OCI-LY3 (cell line): Measurements from ENCODE around the gene CMSS1.

ENCODE experiments used
- CTCF ChIP-seq: fragments of 200-600, 300-600 bp; sonication (generic); IDR thresholded peaks from 2 replicates; pipeline ENCODE4 v1.5.1; 2014; ENCODE audit warnings: antibody characterized with exemption, low read length, low read depth
- EZH2phosphoT487 ChIP-seq: fragments of 200-600 bp; shearing (Covaris generic); IDR thresholded peaks from 2 replicates; pipeline ENCODE4 v1.6.1; 2018; ENCODE audit warnings: antibody characterized with exemption, mixed run types, low read depth

- TF ChIP-seq CTCF (no peak), EZH2phosphoT487 (no peak)
Observed at GRCh38 chr3:99879275-99879674, 61.6 kb downstream of the CMSS1 start.
